ENCODE results near the gene ITGA8.

The ITGA8 gene

GRCh38 chr10:15735763-15736162 lies 16.0 kb upstream of the ITGA8 start:
- no peak for TF ChIP-seq CTCF (conservative IDR thresholded peaks at IDR 0.05; ENCODE audit: low read length)
- no peak for DNase-seq (ENCODE audit: low read depth)
- H3K4me3 ChIP-seq (ENCODE audit: low read length) = no peak overlapping the region

- TF ChIP-seq CTCF (conservative IDR thresholded peaks at IDR 0.05; ENCODE audit: low read length) = no peak
- no peak overlapping the region for H3K4me3 ChIP-seq (ENCODE audit: low read length)
- DNase-seq (ENCODE audit: low read depth) = no peak
Measured at GRCh38 chr10:15730341-15730740, 10.6 kb upstream of the ITGA8 start.

DNA sequence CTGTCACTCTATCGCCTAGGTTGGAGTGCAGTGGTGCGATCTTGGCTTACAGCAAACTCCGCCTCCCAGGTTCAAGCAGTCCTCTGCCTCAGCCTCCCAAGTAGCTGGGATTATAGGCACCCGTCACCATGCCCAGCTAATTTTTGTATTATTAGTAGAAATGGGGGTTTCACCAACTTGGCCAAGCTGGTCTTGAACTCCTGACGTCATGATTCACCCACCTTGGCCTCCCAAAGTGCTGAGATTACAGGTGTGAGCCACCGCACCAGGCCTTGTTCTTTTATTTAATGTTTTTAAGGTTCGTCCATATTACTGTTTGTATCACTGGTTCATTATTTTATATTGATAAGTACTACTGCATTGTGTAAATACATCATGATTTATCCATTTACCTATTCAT lies 10.2 kb upstream of the ITGA8 start:
- H3K4me3 ChIP-seq (ENCODE audit: low read length) = no peak overlapping the region
- TF ChIP-seq CTCF (conservative IDR thresholded peaks at IDR 0.05; ENCODE audit: low read length) = no peak
- DNase-seq (ENCODE audit: low read depth) = no peak

DNA sequence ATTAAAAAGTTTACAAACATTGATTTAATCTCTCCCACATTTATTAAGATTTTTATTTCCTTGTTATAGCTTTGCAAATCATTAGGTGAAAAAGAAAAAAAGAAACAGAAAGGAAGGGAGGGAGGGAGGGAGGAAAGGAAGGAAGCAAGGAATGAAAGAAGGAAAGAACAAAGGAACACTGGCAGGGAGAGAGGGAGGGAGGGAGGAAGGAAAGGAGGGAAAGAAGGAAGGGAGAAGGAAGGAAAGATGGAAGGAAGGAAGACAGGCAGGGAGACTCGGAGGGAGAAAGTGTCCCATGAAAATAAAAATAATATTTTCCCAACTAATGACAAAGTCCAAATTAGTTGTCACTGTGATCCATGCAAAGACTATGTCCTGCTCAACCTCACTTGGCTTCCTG lies 6.3 kb upstream of the ITGA8 start:
- no peak overlapping the region for H3K4me3 ChIP-seq (ENCODE audit: low read length)
- no peak for TF ChIP-seq CTCF (conservative IDR thresholded peaks at IDR 0.05; ENCODE audit: low read length)
- DNase-seq (ENCODE audit: low read depth) = no peak

DNA sequence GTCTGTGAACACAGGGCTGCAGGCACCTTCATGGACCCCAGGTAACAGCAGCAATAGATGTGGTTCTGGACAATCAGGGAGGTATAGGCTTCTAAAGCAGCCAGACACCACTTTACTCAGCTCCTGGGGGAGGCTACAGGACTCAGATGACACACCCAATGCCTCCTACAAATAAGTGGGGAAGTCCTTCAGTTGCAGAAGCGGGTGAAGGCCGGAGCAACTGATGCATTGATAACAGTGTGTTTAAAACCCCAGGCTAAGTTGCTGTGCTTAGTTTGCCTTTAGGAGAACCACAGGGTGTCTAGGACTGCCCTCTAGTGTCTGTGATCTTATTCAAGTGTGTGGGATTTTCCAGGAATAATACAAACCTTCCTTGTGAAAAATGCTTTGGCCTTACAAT lies 5.9 kb upstream of the ITGA8 start:
- peak; percentile 72 for DNase-seq (ENCODE audit: low read depth)

GRCh38 chr10:15724683-15725082 lies 5.0 kb upstream of the ITGA8 start:
- H3K4me3 ChIP-seq (ENCODE audit: low read length) = no peak overlapping the region
- TF ChIP-seq CTCF (conservative IDR thresholded peaks at IDR 0.05; ENCODE audit: low read length) = no peak

More for the DNA sequence above, 5.9 kb upstream of the ITGA8 start:
- no peak overlapping the region for H3K4me3 ChIP-seq (ENCODE audit: low read length)
- TF ChIP-seq CTCF (conservative IDR thresholded peaks at IDR 0.05; ENCODE audit: low read length) = peak; percentile 86

GRCh38 chr10:15723803-15724202 lies 4.1 kb upstream of the ITGA8 start:
- no peak for DNase-seq (ENCODE audit: low read depth)
- H3K4me3 ChIP-seq (ENCODE audit: low read length) = no peak overlapping the region
- no peak for TF ChIP-seq CTCF (conservative IDR thresholded peaks at IDR 0.05; ENCODE audit: low read length)

More at GRCh38 chr10:15724683-15725082, 5.0 kb upstream of the ITGA8 start:
- DNase-seq (ENCODE audit: low read depth) = no peak
